Measurements from ENCODE around the gene NT5DC3.

DNA sequence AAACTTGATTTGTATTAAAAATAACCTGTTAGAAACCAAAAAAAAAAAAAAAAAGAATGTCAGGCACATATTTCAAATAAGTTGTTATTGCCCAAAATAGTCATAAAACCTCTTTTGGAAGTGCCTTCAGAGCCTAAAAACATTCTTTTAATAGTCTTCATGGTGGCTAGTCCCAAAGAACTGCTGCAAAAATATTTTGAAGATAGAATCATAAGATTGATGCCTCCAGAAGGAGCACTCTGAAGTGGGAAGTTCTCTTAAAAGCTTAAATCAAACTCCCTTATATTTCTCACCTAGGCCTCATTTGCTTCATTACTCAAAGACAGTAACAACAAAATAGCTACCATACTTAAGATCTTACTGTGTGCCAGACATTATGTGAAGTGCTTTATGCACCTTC lies 27.2 kb upstream of the NT5DC3 start:
- TF ChIP-seq, protein P1, sequence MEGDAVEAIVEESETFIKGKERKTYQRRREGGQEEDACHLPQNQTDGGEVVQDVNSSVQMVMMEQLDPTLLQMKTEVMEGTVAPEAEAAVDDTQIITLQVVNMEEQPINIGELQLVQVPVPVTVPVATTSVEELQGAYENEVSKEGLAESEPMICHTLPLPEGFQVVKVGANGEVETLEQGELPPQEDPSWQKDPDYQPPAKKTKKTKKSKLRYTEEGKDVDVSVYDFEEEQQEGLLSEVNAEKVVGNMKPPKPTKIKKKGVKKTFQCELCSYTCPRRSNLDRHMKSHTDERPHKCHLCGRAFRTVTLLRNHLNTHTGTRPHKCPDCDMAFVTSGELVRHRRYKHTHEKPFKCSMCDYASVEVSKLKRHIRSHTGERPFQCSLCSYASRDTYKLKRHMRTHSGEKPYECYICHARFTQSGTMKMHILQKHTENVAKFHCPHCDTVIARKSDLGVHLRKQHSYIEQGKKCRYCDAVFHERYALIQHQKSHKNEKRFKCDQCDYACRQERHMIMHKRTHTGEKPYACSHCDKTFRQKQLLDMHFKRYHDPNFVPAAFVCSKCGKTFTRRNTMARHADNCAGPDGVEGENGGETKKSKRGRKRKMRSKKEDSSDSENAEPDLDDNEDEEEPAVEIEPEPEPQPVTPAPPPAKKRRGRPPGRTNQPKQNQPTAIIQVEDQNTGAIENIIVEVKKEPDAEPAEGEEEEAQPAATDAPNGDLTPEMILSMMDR (IDR thresholded peaks at IDR 0.05): no peak
- TF ChIP-seq EP300 (IDR thresholded peaks at IDR 0.05) (no peak), POLR2A (IDR thresholded peaks at IDR 0.05) (no peak), POLR2AphosphoS5 (IDR thresholded peaks at IDR 0.05) (peak; percentile 60)
